ENCODE results near the gene MTHFR.
A peak's percentile ranks its signal among the peaks of the same experiment; 100 is the strongest.

MTHFR gene

GRCh38 chr1:11759791-11760190 is 46.0 kb downstream of the MTHFR start:
- no peak for DNase-seq (ENCODE audit: low read depth in 2 of 2)

DNA sequence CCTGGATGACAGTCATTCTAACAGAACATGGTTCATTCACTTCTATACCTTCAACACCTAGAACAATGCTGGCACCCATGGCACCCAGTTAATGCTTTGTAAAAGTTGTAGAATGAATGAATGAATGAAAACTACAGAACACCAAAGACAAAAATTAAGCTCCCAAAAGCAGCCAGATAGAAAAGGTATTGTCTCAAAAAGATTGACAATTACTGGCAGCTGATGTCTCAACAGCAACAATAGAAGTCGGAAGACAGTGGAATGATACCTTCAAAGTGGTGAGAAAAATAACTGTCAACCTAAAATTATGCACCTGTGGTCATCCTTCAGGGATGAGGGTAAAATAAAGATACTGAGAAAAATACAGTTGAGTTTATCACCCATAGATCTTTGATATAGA is 48.7 kb downstream of the MTHFR start:
- no peak for DNase-seq (ENCODE audit: low read depth in 2 of 2)

- DNase-seq (ENCODE audit: low read depth in 2 of 2) = no peak
These were observed 52.1 kb downstream of the MTHFR start for GRCh38 chr1:11753555-11754208.

DNA sequence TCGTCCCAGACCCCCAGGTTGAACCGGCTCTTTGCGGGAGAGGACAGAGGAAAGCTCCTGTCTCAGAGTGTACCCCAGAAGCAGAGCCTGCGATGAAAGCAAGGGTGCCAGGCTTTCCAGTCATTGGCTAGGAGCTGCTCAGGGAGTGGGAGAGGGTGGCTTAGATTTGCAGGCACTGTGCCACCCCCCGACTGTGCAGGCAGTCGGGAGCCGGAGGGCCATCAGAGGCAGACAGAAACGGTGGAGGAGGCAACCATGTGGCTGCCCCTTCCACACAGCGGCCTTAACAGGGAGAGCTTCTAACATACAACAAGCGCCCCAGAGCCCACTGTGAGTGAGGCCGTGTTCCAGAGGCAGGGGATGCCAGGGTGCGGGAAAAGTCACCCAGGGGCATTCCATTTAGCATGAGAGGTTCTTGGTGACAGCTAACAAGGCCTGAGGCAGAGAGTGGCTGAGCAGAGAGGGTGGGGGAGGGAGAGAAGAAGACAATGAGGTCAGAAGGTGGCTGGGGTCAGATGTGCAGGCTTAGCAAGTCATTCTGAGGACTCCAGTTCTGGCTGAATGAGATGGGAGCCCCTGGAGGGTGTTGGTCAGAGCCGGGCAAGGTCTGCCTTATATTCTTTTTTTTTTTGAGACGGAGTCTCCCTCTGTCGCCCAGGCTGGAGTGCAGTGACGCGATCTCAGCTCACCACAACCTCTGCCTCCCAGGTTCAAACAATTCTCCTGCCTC is 53.2 kb downstream of the MTHFR start:
- no peak for DNase-seq (ENCODE audit: low read depth in 2 of 2)

DNA sequence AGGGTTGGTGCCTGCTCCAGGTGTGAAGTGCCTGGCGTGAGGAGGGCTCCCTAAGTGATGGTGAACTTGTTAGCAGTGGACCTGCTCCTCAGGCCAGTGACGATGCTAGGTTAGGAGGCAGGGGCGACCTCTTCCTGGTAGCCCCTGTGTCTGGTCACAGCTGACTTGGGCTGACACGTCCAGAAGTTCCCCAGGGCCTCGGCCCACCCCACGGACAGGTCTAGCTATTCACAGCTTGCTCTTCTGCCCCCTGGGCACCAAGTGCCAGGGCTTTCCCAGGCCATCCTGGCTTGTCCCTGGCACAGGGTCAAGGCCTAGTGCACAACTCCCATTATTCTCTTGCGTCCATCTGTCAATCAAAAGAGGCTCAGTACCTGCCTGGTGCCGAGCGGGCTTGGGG is 54.7 kb downstream of the MTHFR start:
- no peak for DNase-seq (ENCODE audit: low read depth in 2 of 2)

- DNase-seq (ENCODE audit: low read depth in 2 of 2) = no peak
These were observed 55.8 kb downstream of the MTHFR start for GRCh38 chr1:11749996-11750395.

DNA sequence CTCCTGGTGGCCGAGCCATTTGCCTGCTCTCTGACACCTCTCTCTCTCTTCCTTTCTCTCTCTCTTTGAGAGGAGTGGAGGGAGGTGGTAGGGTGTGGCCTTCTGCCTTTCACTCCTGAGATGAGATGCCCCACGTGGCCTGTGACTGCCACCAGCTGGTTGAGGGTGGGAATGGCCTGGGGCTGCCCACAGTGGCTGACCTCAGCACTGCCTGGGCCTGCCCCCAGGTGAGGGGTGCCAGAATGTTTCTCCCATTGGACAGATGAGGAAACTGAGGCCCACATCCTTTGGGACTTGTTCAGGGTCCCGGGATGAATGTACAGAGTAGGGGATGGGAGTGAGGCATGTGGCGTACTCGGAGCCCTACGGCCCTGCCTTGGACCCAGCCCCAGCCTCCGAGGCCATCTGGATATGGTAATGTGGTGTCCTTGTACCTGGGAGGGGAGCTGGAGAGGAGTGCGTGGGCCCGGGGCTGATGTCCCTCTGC is 56.5 kb downstream of the MTHFR start:
- DNase-seq (ENCODE audit: low read depth in 2 of 2) = peak in 1 of 2 donors; percentile 24

DNA sequence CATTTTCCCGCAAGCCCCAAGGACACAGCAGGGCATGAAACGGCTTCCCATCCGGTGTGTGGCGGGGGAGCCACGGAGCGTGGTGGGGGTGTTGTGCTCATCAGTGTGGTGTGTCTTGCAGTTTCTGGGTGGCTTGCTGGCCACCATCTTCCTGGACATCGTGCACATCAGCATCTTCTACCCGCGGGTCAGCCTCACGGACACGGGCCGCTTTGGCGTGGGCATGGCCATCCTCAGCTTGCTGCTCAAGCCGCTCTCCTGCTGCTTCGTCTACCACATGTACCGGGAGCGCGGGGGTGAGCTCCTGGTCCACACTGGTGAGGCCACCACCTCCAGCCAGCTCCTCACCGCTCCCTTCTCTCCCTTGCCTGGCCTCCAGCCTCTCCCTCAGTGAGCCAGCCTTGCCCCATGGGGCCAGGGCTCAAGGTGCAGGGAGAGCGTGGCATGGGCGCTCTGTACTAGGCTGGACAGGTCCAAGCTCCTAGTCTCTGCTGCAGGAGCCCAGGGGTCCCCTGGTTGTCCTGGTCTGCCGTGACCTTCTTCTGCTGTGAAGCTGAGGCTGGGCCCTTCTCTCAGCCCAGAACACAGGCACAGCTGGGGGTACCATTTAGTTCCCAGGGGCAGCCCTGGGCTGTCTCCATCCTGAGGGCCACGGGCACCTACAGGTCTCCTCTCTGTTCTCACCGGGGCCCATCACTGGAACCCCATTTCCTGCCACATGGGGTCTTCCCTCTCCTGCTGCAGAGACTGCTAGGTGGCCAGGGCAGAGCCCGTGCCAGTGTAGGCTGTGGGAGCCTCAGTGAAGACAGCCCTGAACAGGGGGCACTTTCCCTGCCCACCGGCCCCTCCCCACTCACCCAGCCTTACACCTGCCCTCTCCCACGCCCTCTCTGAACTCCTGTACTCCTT is 57.2 kb downstream of the MTHFR start:
- DNase-seq (ENCODE audit: low read depth in 2 of 2) = no peak

- no peak for DNase-seq (ENCODE audit: low read depth in 2 of 2)
These were observed 58.8 kb downstream of the MTHFR start for GRCh38 chr1:11746795-11747487.

DNA sequence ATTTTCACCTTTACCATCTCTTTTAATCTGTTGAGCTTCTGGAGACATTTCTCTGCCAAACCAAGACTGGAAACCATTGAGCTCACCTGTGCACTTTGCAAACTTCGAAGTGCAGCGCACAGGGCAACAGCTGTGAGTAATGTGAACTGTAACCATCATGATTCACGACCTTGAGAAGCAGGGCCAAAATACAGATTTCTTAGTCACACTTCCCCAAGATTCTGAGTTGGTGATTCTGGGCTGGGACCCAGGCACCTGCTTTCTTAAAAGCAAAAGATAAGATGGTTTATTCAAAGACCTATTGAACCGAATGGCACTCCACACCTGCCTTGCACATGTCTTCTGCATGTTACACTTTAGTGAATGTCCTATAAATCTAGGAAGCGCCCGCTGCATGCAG is 59.7 kb downstream of the MTHFR start:
- DNase-seq (ENCODE audit: low read depth in 2 of 2) = no peak

DNA sequence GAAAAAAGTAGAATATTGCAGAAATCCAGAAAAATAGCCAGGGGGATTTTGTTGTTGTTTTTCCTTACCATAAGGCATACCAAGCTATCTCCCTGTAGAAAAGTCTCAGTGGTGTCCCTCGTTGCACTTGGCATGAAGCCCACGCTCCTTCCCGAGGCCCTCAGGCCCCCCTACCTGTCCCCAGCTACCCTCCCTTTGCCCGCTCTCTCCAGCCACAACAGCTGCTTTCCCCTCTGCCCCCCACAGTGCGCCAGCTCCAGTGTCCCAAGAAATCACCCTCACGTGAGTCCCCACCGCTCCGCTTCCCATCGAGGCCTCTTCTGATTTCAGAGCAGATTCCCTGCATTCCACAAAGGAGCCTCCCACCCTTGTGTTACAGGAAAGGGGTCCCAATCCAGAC is 61.5 kb downstream of the MTHFR start:
- no peak for DNase-seq (ENCODE audit: low read depth in 2 of 2)

DNA sequence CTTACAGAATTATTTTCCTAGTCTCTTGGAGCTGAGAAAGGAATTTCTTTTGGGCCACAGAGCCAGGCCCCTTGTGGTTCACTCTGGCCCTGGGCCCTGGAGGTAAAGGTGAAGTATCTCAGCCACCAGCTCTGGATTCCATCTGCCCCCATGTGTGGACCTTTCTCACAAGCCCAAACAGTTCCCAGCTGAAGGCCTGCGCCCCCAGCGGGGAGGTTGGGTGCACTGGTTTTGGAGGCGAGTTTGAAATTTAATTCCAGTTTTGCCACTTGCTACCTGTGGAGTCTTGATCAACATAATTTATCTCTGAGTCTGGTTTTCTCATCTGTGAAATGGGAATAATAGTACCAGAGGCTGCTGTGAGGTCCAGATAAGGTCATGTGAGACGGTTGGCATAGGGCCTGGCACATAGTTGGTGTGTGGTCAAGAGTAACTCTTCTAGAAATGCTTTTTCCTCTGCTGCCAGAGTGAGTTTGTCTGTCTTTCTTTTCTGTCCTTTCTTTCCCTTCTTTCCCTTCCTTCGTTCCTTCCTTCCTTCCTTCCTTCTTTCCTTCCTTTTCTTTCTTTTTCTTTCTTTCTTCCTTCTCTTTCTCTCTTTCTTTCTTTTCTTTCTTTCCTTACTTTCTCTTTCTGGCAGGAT is 63.7 kb downstream of the MTHFR start:
- no peak for DNase-seq (ENCODE audit: low read depth in 2 of 2)

GRCh38 chr1:11741482-11741881 is 64.3 kb downstream of the MTHFR start:
- DNase-seq (ENCODE audit: low read depth in 2 of 2) = no peak

- DNase-seq (ENCODE audit: low read depth in 2 of 2) = no peak
These were observed 65.2 kb downstream of the MTHFR start for GRCh38 chr1:11740258-11741192.

- DNase-seq (ENCODE audit: low read depth in 2 of 2) = no peak
These were observed 67.0 kb downstream of the MTHFR start for GRCh38 chr1:11738783-11739182.

GRCh38 chr1:11738096-11738495 is 67.7 kb downstream of the MTHFR start:
- no peak for DNase-seq (ENCODE audit: low read depth in 2 of 2)

DNA sequence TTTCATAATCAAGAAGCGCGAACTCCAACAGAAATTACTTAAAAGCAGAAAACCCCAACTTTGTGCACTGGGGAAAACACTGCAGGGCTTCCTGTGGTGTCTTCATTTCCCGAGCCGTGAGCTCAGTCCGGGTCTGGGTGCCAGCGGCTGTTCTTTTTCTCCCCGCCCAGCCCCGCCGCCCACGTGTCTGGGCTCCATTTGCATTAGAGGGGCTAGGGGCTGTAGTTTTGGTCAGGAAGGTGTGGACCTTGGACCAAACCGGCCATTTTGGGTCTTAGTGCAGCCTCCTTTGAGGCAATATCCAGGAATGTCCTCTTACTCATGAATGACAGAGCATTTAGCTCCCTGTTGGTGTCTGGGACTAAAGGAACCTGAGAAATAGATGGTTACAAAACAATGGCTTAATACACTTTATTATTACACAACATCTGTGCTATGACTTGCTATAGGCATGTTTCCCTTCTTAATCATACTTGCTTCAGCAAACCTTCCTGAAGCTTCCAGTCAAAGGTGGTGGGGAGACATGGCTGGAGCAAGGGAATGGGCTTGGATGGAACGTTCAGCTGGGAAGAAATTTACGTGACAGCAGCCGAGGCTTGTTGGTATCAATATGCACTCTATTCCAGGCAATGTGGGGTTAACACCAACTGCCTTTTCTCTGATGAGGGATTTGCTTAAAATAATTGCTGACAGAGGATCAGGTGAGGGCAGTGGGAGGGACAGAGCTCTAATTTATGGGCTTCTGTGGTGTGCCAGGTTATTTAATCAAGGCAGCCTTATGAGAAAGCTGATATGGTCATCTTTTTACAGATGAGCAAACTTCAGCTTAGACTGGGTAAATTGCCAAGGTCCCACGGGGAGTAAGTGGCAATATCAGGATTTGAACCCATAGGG is 68.8 kb downstream of the MTHFR start:
- DNase-seq (ENCODE audit: low read depth in 2 of 2) = peak in 1 of 2 donors; percentile 31

DNA sequence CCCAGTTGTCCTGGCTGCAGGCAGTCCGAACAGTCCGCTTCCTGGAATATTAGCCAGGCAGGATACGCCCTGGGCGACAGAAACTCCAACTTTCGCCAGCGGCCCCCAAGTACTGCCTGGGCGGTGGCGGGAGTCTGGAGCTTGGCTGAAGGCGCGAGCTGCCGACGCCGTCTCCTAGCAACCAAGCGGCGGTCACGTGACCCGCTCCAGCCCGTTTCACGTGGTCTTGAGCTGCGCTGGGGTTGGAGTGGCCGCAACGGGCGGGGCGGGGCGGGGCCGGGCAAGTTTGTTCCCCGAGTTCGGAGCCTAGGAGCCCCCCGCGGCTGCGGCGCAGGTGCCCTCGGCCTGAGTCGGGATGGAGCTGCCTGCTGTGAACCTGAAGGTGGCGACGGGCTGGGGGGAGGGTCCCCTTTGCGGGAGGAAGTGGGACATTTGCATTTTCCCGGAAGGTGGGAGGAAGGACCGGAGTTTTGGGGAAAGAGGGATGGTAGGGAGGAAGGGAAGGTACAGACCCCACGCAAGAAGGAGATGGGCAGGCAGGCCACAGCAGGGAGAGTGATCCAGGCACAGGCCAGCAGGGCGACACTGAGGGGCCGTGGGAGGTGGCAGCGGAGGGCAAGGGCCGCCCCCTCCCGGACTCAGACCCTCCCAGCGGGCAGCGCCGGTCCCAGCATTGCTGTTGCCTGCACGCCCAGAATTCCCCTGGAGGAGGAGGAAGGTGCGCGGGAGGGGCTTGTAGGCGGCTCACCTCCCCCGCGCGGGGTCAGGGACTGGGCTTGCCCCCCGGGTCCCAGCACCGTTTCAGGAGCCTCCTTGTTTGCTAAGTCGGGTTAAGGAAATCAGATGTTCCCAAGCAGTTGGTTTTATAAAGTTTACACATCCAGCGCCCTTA is 69.7 kb downstream of the MTHFR start, which contains the start of gene AGTRAP:
Gene AGTRAP, plus strand, starts transcription at position 283 of the 892 bp plus-strand sequence. Its CDS starts 73 bp downstream, at position 356.
- DNase-seq (ENCODE audit: low read depth in 2 of 2) = peak; percentile 78 to 84

Measured in stimulated activated CD4-positive, alpha-beta T cell treated with anti-CD3 and anti-CD28 coated beads, Interleukin-1b, Interleukin-23, amount 100 ng/mL, for 4 hours (primary cell).